ENCODE data around the gene TRMT11. TPM values are rescaled to one million over a fixed set of nuclear protein-coding genes. Genes with fewer than 3 reads are reported as not detected.

The TRMT11 gene
- total and polyA plus RNA-seq, 2 of the 8 experiments (the other 6 are each of a cell fraction or from before 2014, with no cell fraction given), result 19.7 to 32.4 TPM

DNA sequence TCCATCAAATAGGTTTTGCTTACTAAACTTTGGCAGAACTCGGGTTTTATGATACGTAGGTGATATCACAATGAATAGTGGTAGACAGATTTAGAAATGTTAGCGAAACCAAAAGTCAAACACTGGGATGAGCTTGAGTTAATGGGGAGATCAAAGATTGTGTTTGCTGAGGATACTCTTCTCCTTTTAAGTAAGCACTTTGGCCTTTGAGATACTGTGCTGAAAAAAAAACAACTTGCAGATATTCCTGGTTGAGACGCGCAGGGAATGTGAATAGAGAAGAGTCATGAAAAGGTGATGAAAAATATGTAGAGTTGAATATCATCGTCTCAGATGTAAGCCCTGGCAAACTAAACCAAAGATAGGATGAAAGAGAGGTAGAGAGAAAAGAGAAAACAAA lies 48.3 kb downstream of the TRMT11 start:
- ChIA-PET POLR2A (ENCODE audit: partially characterized antibody) (no interaction called here), CTCF (ENCODE audit: partially characterized antibody) (interaction anchor here (0.6 to 1.4 kb wide), 5 partner anchors 14 to 724 kb away, joined by 3 to 4 read pairs (median 3); no protein-coding TSS in a partner anchor)
- H3K4me1 ChIP-seq (replicated peaks in 1 of 4; ENCODE audit: control insufficient read depth in 3 of 4, insufficient read depth in 4 of 4, low read length in 3 of 4), result no peaks in the 10 kb centered on the region; a peak in 2 of 7 replicates
- no peak for TF ChIP-seq HDAC6 (IDR thresholded peaks at IDR 0.05; ENCODE audit: low read depth, low read length)
- TF ChIP-seq RFX5 (IDR thresholded peaks at IDR 0.05; ENCODE audit: borderline replicate concordance, low read depth, low read length), result no peak
- TF ChIP-seq SIN3A (conservative IDR thresholded peaks at IDR 0.05 in 1 of 2, IDR thresholded peaks at IDR 0.05 in 1 of 2; ENCODE audit: low read depth in 1 of 2, low read length in 2 of 2), result no peak
- TF ChIP-seq JUND (IDR thresholded peaks at IDR 0.05; ENCODE audit: low read length), result no peak
- TF ChIP-seq KDM4A (IDR thresholded peaks at IDR 0.05; ENCODE audit: low read depth, low read length, severe bottlenecking), result no peak
- no peak for TF ChIP-seq ATF2 (IDR thresholded peaks at IDR 0.05; ENCODE audit: low read length)
- no peak for TF ChIP-seq CHD2 (IDR thresholded peaks at IDR 0.05; ENCODE audit: low read length)
- TF ChIP-seq CEBPB (IDR thresholded peaks at IDR 0.05; ENCODE audit: low read depth, low read length), result no peak
- TF ChIP-seq ASH2L (IDR thresholded peaks at IDR 0.05; ENCODE audit: low read length), result no peak
- TF ChIP-seq CHD1 (IDR thresholded peaks at IDR 0.05; ENCODE audit: low read depth, low read length), result no peak
- TF ChIP-seq SP1 (IDR thresholded peaks at IDR 0.05; ENCODE audit: low read depth, low read length), result no peak
- no peak for TF ChIP-seq RBBP5 (IDR thresholded peaks at IDR 0.05; ENCODE audit: borderline replicate concordance, low read depth, low read length)
- TF ChIP-seq, protein P1, sequence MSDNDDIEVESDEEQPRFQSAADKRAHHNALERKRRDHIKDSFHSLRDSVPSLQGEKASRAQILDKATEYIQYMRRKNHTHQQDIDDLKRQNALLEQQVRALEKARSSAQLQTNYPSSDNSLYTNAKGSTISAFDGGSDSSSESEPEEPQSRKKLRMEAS (IDR thresholded peaks at IDR 0.05), result no peak

More for the DNA sequence above, 48.3 kb downstream of the TRMT11 start:
- Histone ChIP-seq H3K23ac (ENCODE audit: insufficient read length) (no peak overlapping the region), H2BK15ac (ENCODE audit: low read length) (no peak overlapping the region), H4K8ac (ENCODE audit: extremely low read depth, insufficient read depth, low read length) (no peak overlapping the region), H3K79me2 (ENCODE audit: control insufficient read depth in 1 of 2, insufficient read depth in 2 of 2, low read length in 2 of 2) (peaks cover 0 to 2% of the 10 kb centered on the region in 2 experiments; a peak in 1 of 4 replicates), H2BK12ac (ENCODE audit: low read depth, low read length) (no peak overlapping the region), H3K27ac (ENCODE audit: low read depth, low read length) (no peak overlapping the region), H3K4me2 (ENCODE audit: insufficient read depth in 1 of 2, low read depth in 2 of 2, low read length in 2 of 2) (no peak overlapping the region), H3K4ac (replicated peaks; ENCODE audit: insufficient read length, low read depth, low read length) (no peak overlapping the region), H3K36me3 (ENCODE audit: control insufficient read depth in 2 of 4, insufficient read depth in 4 of 4, low read length in 3 of 4) (peaks cover 0 to 14% (median 7%) of the 10 kb centered on the region in 4 experiments; a peak in 5 of 8 replicates), H3K14ac (ENCODE audit: insufficient read length) (no peak overlapping the region), H3K4me3 (ENCODE audit: extremely low read depth in 1 of 4, insufficient read depth in 2 of 4, low read depth in 3 of 4, low read length in 4 of 4) (no peak overlapping the region), H2BK20ac (ENCODE audit: low read length) (no peak overlapping the region), H3K18ac (ENCODE audit: extremely low read depth, low read length) (no peak overlapping the region), H3K9me3 (ENCODE audit: insufficient read depth in 2 of 2, low read depth in 1 of 2, low read length in 1 of 2) (no peaks in the 10 kb centered on the region), H3K56ac (replicated peaks; ENCODE audit: insufficient read length, low read depth, low read length) (no peak overlapping the region), H2AK5ac (ENCODE audit: low read depth, low read length) (no peak overlapping the region), H4K20me1 (replicated peaks in 1 of 2; ENCODE audit: control insufficient read depth in 1 of 2, insufficient read depth in 2 of 2, low read length in 2 of 2) (no peaks in the 10 kb centered on the region), H3K23me2 (ENCODE audit: low read depth, low read length) (no peaks in the 10 kb centered on the region), H3K27me3 (replicated peaks in 1 of 4; ENCODE audit: control insufficient read depth in 3 of 4, extremely low read depth in 1 of 4, insufficient read depth in 3 of 4, low read length in 3 of 4) (no peaks in the 10 kb centered on the region), H2BK5ac (ENCODE audit: low read depth, low read length) (no peak overlapping the region), H3K9ac (replicated peaks in 1 of 4; ENCODE audit: extremely low read depth in 1 of 4, low read depth in 3 of 4, low read length in 3 of 4) (no peak overlapping the region), H2BK120ac (replicated peaks; ENCODE audit: low read depth, low read length) (no peak overlapping the region), H4K5ac (ENCODE audit: insufficient read length, low read depth, low read length) (no peak overlapping the region), H2AFZ (ENCODE audit: low read length) (no peak overlapping the region), H3K79me1 (ENCODE audit: low read depth, low read length) (no peaks in the 10 kb centered on the region), H4K91ac (replicated peaks; ENCODE audit: insufficient read length, low read length) (no peak overlapping the region)
- FAIRE-seq (no peak), DNase-seq (ENCODE audit: low read depth in 1 of 2, low spot score in 2 of 2) (no peak)
- 92% methylated on average over 6 of the region's 6 CpGs; no CpG with 5 or more reads in 1 of the 2 experiments for WGBS, 2 experiments (ENCODE audit: extremely low coverage in 1 of 2, insufficient coverage in 1 of 2, insufficient read length in 1 of 2, insufficient replicate concordance in 2 of 2, low coverage in 1 of 2, low lambda C conversion rate in 2 of 2, missing lambda C conversion rate in 1 of 2)
